ENCODE data around the gene ZNF543. TPM values are rescaled to one million over a fixed set of nuclear protein-coding genes. Genes with fewer than 3 reads are reported as not detected.

Gene ZNF543
- total and polyA plus RNA-seq, 2 of the 13 experiments (the other 11 are each of a cell fraction or from before 2014, with no cell fraction given): 2.1 to 8.9 TPM

GRCh38 chr19:57362997-57363687 lies 42.9 kb downstream of the ZNF543 start, which contains the start of the genes TRAPPC2B and ZNF547 (continued):
- TF ChIP-seq HNF1A (IDR thresholded peaks at IDR 0.05; ENCODE audit: low read depth) (no peak), HNF1A (CRISPR knock-in tag; IDR thresholded peaks at IDR 0.05; ENCODE audit: borderline replicate concordance) (peak; percentile 64; the same call in 1 of the 2 replicates), ZNF672 (CRISPR knock-in tag; IDR thresholded peaks at IDR 0.05) (no peak), ZNF138 (CRISPR knock-in tag; IDR thresholded peaks at IDR 0.05; ENCODE audit: low read depth) (peak; percentile 39; the same call in 1 of the 2 replicates), ZNF841 (CRISPR knock-in tag; IDR thresholded peaks at IDR 0.05; ENCODE audit: borderline replicate concordance) (no peak; the same call in 1 of the 2 replicates), FOXP4 (CRISPR knock-in tag; IDR thresholded peaks at IDR 0.05) (peak; percentile 49; the same call in 1 of the 2 replicates), ZNF24 (IDR thresholded peaks at IDR 0.05) (no peak), ZNF770 (CRISPR knock-in tag; IDR thresholded peaks at IDR 0.05) (no peak), ATF7 (IDR thresholded peaks at IDR 0.05) (peak; percentile 100), ATF7 (CRISPR knock-in tag; IDR thresholded peaks at IDR 0.05) (peak; percentile 95), ZIK1 (CRISPR knock-in tag; IDR thresholded peaks at IDR 0.05; ENCODE audit: borderline replicate concordance, low read depth) (0 out of 2 replicates have a peak, but pooled peaks have one; percentile 50), ZFP41 (CRISPR knock-in tag; IDR thresholded peaks at IDR 0.05; ENCODE audit: borderline replicate concordance) (no peak), ZNF350 (CRISPR knock-in tag; IDR thresholded peaks at IDR 0.05; ENCODE audit: borderline replicate concordance, low read depth) (peak; percentile 85; the same call in 1 of the 2 replicates), TFE3 (CRISPR knock-in tag; IDR thresholded peaks at IDR 0.05) (peak; percentile 3; the same call in 1 of the 2 replicates), HNRNPLL (IDR thresholded peaks at IDR 0.05; ENCODE audit: low read depth, low read length, poor library complexity, severe bottlenecking) (peak; percentile 86), ZFP90 (CRISPR knock-in tag; IDR thresholded peaks at IDR 0.05; ENCODE audit: borderline replicate concordance) (no peak)
